Thoracic aorta (tissue), 2 donors: ENCODE measurements around the gene SULF2. TPM values are rescaled to one million over a fixed set of nuclear protein-coding genes. Genes with fewer than 3 reads are reported as not detected.

Experiments
- ATAC-seq: fragments of 150-250 bp; one replicate; pipeline ENCODE4 v1.8.0; 2017; ENCODE audit warnings: low read depth; ENCODE audit not compliant: insufficient number of reproducible peaks, low FRiP score
- DNase-seq: peaks from one replicate; pipeline ENCODE4 v3.0.0-alpha.2; 2020; ENCODE audit warnings: low spot score
- H3K27ac ChIP-seq, 2 donors: fragments of 200-600 bp; sonication (generic); 1 replicate in 1 of 2; 2 replicates in 1 of 2; pipeline ENCODE4 v1.5.1; 2016; ENCODE audit warnings: mild to moderate bottlenecking in 2 of 2, moderate library complexity in 2 of 2
- H3K27me3 ChIP-seq: fragments of 200-600 bp; sonication (generic); replicated peaks from 2 replicates; pipeline ENCODE4 v1.6.0; 2016; ENCODE audit warnings: mild to moderate bottlenecking; ENCODE audit not compliant: insufficient read depth
- H3K36me3 ChIP-seq: fragments of 200-600 bp; sonication (generic); one replicate; pipeline ENCODE4 v1.5.1; 2016
- H3K4me1 ChIP-seq, 2 donors: fragments of 200-600 bp; sonication (generic); 1 replicate in 1 of 2; 2 replicates in 1 of 2; pipeline versions ENCODE4 v1.5.1 to v1.6.0; 2016; ENCODE audit warnings: low read depth in 2 of 2, mild to moderate bottlenecking in 1 of 2; ENCODE audit not compliant: control insufficient read depth in 1 of 2
- H3K4me3 ChIP-seq: fragments of 200-600 bp; sonication (generic); 2 replicates; pipeline ENCODE4 v1.5.1; 2016; ENCODE audit warnings: mild to moderate bottlenecking
- H3K9me3 ChIP-seq: fragments of 200-600 bp; sonication (generic); 2 replicates; pipeline ENCODE4 v1.5.1; 2016
- CTCF ChIP-seq: fragments of 200-600 bp; sonication (generic); IDR thresholded peaks from one replicate; pipeline ENCODE4 v1.5.1; 2019; ENCODE audit warnings: antibody characterized with exemption
- total RNA-seq, 2 donors: library from RNA; depleted of rRNA; stranded (reverse); fragments of >200 nt; gene quantifications; one replicate each; pipeline versions ENCODE4 v1.1.0 to v1.2.3, GENCODE V29; 2016

The SULF2 gene
- total RNA-seq, 2 donors from 2014 or later = 39.0 to 53.9 TPM

GRCh38 chr20:47655635-47656034, 129.6 kb downstream of the SULF2 start:
- H3K4me3 ChIP-seq = no peak overlapping the region
- H3K27ac ChIP-seq = no peak overlapping the region
- H3K36me3 ChIP-seq = peaks cover 29% of the 10 kb centered on the region
- DNase-seq = no peak
- no peak for ATAC-seq
- no peaks in the 10 kb centered on the region for H3K9me3 ChIP-seq
- no peaks in the 10 kb centered on the region for H3K27me3 ChIP-seq
- no peak for TF ChIP-seq CTCF
- peaks cover 4% of the 10 kb centered on the region in 2 donors for H3K4me1 ChIP-seq

GRCh38 chr20:47654370-47654769, 130.9 kb downstream of the SULF2 start:
- H3K4me3 ChIP-seq = no peak overlapping the region

GRCh38 chr20:47653869-47654268, 131.4 kb downstream of the SULF2 start:
- ATAC-seq (no peak), DNase-seq (no peak)
- H3K4me3 ChIP-seq = no peak overlapping the region
- H3K27ac ChIP-seq = no peak overlapping the region
- no peak for TF ChIP-seq CTCF
- H3K4me1 ChIP-seq = no peaks in the 10 kb centered on the region
- H3K27me3 ChIP-seq = no peaks in the 10 kb centered on the region
- no peaks in the 10 kb centered on the region for H3K9me3 ChIP-seq
- peaks cover 33% of the 10 kb centered on the region for H3K36me3 ChIP-seq

More at GRCh38 chr20:47654370-47654769, 130.9 kb downstream of the SULF2 start:
- H3K27ac ChIP-seq = no peak overlapping the region
- peaks cover 30% of the 10 kb centered on the region for H3K36me3 ChIP-seq
- H3K9me3 ChIP-seq = no peaks in the 10 kb centered on the region
- no peaks in the 10 kb centered on the region for H3K4me1 ChIP-seq
- TF ChIP-seq CTCF = no peak
- no peak for ATAC-seq
- no peak for DNase-seq
- H3K27me3 ChIP-seq = no peaks in the 10 kb centered on the region

GRCh38 chr20:47652794-47653193, 132.5 kb downstream of the SULF2 start:
- Histone ChIP-seq H3K9me3 (no peaks in the 10 kb centered on the region), H3K4me3 (no peak overlapping the region), H3K36me3 (peaks cover 34% of the 10 kb centered on the region), H3K27me3 (no peaks in the 10 kb centered on the region), H3K27ac (no peak overlapping the region), H3K4me1 (no peaks in the 10 kb centered on the region)
- no peak for TF ChIP-seq CTCF
- ATAC-seq = no peak
- DNase-seq = no peak

GRCh38 chr20:47652301-47652700, 133.0 kb downstream of the SULF2 start:
- ATAC-seq = no peak
- H3K4me3 ChIP-seq = no peak overlapping the region
- H3K9me3 ChIP-seq = no peaks in the 10 kb centered on the region
- no peaks in the 10 kb centered on the region for H3K4me1 ChIP-seq
- H3K27ac ChIP-seq = no peak overlapping the region
- DNase-seq = no peak
- peaks cover 39% of the 10 kb centered on the region for H3K36me3 ChIP-seq
- no peaks in the 10 kb centered on the region for H3K27me3 ChIP-seq
- TF ChIP-seq CTCF = no peak
